Measurements from ENCODE around the gene OR8B12.

GRCh38 chr11:124493016-124493655 is 50.3 kb downstream of the OR8B12 start:
- TF ChIP-seq TAF1 (IDR thresholded peaks at IDR 0.05; ENCODE audit: low read depth, low read length) (no peak), POLR2A (IDR thresholded peaks at IDR 0.05; ENCODE audit: low read depth, low read length) (no peak), POLR2AphosphoS5 (IDR thresholded peaks at IDR 0.05; ENCODE audit: low read depth, low read length) (no peak), SPI1 (IDR thresholded peaks at IDR 0.05; ENCODE audit: low read depth, low read length) (no peak)

Measured in GM12891 (cell line).